Endothelial cell of umbilical vein (primary cell): ENCODE measurements around the gene ELOVL1. TPM values are rescaled to one million over a fixed set of nuclear protein-coding genes. Genes with fewer than 3 reads are reported as not detected.

ENCODE experiments used
- BruUV-seq: library from RNA; stranded (reverse); fragments of 400-500 nt; replicated peaks from 2 replicates; lab custom pipeline; 2021; lab: Mats Ljungman, UMichigan
- CTCF ChIA-PET: fragments of 300-600, 350-600 bp; sonication (Branson Sonifier 250); formaldehyde crosslinking; loops from one replicate; lab custom pipeline; 2021; ENCODE audit warnings: antibody characterized with exemption, inconsistent platforms; lab: Charles Lee
- POLR2A ChIA-PET: fragments of 300-600, 350-600 bp; sonication (Branson Sonifier 250); formaldehyde crosslinking; loops from one replicate; lab custom pipeline; 2021; ENCODE audit warnings: antibody characterized with exemption, inconsistent platforms; lab: Charles Lee
- DNase-seq: peaks from one replicate; pipeline ENCODE4 v3.0.0-alpha.2; 2011; ENCODE audit warnings: low read depth, low spot score
- FAIRE-seq: peaks from 2 replicates; lab custom pipeline; 2011; peaks lifted over from hg19 to GRCh38; lab: Jason Lieb, UNC
- H2AFZ ChIP-seq: 2 replicates; pipeline ENCODE4 v1.6.0; 2012; ENCODE audit warnings: low read depth, low read length, control low read depth, inconsistent platforms
- H3K27ac ChIP-seq: 2 replicates; pipeline ENCODE4 v1.5.1; 2011; ENCODE audit warnings: low read depth, mild to moderate bottlenecking, control low read depth, low read length, moderate library complexity; ENCODE audit not compliant: insufficient read depth
- H3K27me3 ChIP-seq, 2 experiments: 2 replicates each; pipeline versions ENCODE4 v1.6.0 to v1.6.1; 2011; ENCODE audit warnings: low read length in 2 of 2, mixed read lengths in 1 of 2; ENCODE audit not compliant: control insufficient read depth in 2 of 2, insufficient read depth in 2 of 2
- H3K36me3 ChIP-seq, 2 experiments: 2 replicates in 1 of 2; 3 replicates in 1 of 2; pipeline ENCODE4 v1.5.1; 2011; ENCODE audit warnings: low read length in 2 of 2, mild to moderate bottlenecking in 1 of 2, moderate library complexity in 1 of 2; ENCODE audit not compliant: control insufficient read depth in 2 of 2, insufficient read depth in 2 of 2; ENCODE audit errors: extremely low read depth in 1 of 2
- H3K4me1 ChIP-seq: 3 replicates; pipeline ENCODE4 v1.5.1; 2011; ENCODE audit warnings: mild to moderate bottlenecking, low read length; ENCODE audit not compliant: control insufficient read depth, insufficient read depth; ENCODE audit errors: extremely low read depth
- H3K4me2 ChIP-seq: 2 replicates; pipeline ENCODE4 v1.6.1; 2011; ENCODE audit warnings: low read length, control low read depth, mixed read lengths; ENCODE audit not compliant: insufficient read depth
- H3K4me3 ChIP-seq, 3 experiments: fragments of 200-600 bp in 1 of 3; sonication (generic), shearing (Covaris generic) in 1 of 3; replicated peaks in 1 of 3; 2 replicates each; pipeline ENCODE4 v1.5.1; 2011 to 2016; ENCODE audit warnings: control low read depth in 3 of 3, low read length in 3 of 3, mild to moderate bottlenecking in 2 of 3, inconsistent platforms in 1 of 3, low read depth in 1 of 3, moderate library complexity in 1 of 3; ENCODE audit not compliant: insufficient read depth in 1 of 3
- H3K79me2 ChIP-seq: 2 replicates; pipeline ENCODE4 v1.6.0; 2012; ENCODE audit warnings: low read length, inconsistent platforms; ENCODE audit not compliant: control insufficient read depth, insufficient read depth
- H3K9ac ChIP-seq: replicated peaks from 2 replicates; pipeline ENCODE3; 2011; ENCODE audit warnings: low read length, control low read depth; ENCODE audit not compliant: insufficient read depth; ENCODE audit errors: extremely low read depth
- H3K9me1 ChIP-seq: replicated peaks from 3 replicates; pipeline ENCODE4 v1.6.0; 2011; ENCODE audit warnings: mild to moderate bottlenecking, low read length; ENCODE audit not compliant: control insufficient read depth, insufficient read depth; ENCODE audit errors: extremely low read depth
- H3K9me3 ChIP-seq: replicated peaks from 2 replicates; pipeline ENCODE4 v1.5.1; 2012; ENCODE audit warnings: low read length, inconsistent platforms; ENCODE audit not compliant: control insufficient read depth, insufficient read depth
- H4K20me1 ChIP-seq: replicated peaks from 2 replicates; pipeline ENCODE3; 2011; ENCODE audit warnings: mild to moderate bottlenecking, low read length; ENCODE audit not compliant: control insufficient read depth, insufficient read depth; ENCODE audit errors: extremely low read depth
- CTCF ChIP-seq, 2 donors: IDR thresholded peaks; 1 replicate in 1 of 2; 2 replicates in 1 of 2; pipeline ENCODE4 v1.5.1; 2011; ENCODE audit warnings: low read length in 2 of 2, mild to moderate bottlenecking in 2 of 2, moderate library complexity in 2 of 2, control low read depth in 1 of 2, inconsistent platforms in 1 of 2, low read depth in 1 of 2; ENCODE audit not compliant: insufficient read depth in 1 of 2; ENCODE audit errors: extremely low read depth in 1 of 2
- EZH2 ChIP-seq: IDR thresholded peaks from 2 replicates; pipeline ENCODE4 v1.6.1; 2012; ENCODE audit warnings: borderline replicate concordance, low read depth, mild to moderate bottlenecking, moderate library complexity, low read length, inconsistent platforms; ENCODE audit not compliant: severe bottlenecking
- FOS ChIP-seq: IDR thresholded peaks from 2 replicates; pipeline ENCODE4 v1.6.1; 2011; ENCODE audit warnings: mild to moderate bottlenecking, low read length, moderate library complexity, borderline replicate concordance; ENCODE audit not compliant: insufficient read depth
- GATA2 ChIP-seq: IDR thresholded peaks from 2 replicates; pipeline ENCODE4 v1.7.0; 2011; ENCODE audit warnings: low read depth, mild to moderate bottlenecking, moderate library complexity, mixed read lengths, low read length; ENCODE audit not compliant: insufficient read length, insufficient read depth
- JUN ChIP-seq: IDR thresholded peaks from 2 replicates; pipeline ENCODE4 v1.6.1; 2011; ENCODE audit warnings: borderline replicate concordance, low read depth; ENCODE audit not compliant: insufficient read length, insufficient read depth
- POLR2A ChIP-seq: IDR thresholded peaks from 2 replicates; pipeline ENCODE4 v1.6.1; 2012; ENCODE audit warnings: low read depth, mild to moderate bottlenecking, control low read depth, low read length
- POLR2AphosphoS5 ChIP-seq: IDR thresholded peaks from 2 replicates; pipeline ENCODE4 v1.6.1; 2012; ENCODE audit warnings: low read depth, mild to moderate bottlenecking, control low read depth, low read length, moderate library complexity; ENCODE audit not compliant: insufficient read depth
- dilution Hi-C: fragments of 300-500 bp; cut with MboI; formaldehyde crosslinking; loops from one replicate; pipeline ENCODE4 v1.15.0; 2019; ENCODE audit warnings: low sequenced_read_pairs; ENCODE audit not compliant: extremely low pct_ligation_motif_present
- intact Hi-C: fragments of 100-400 bp; cut with micrococcal nuclease; formaldehyde crosslinking; loops from one replicate; pipeline ENCODE4 v1.10.0; 2022
- polyA plus RNA-seq, 4 experiments: library from polyadenylated mRNA; depleted of rRNA in 3 of 4; stranded (reverse) in 3 of 4; unstranded in 1 of 4; fragments of >200 nt; gene quantifications; 2 replicates each; pipeline versions ENCODE4 v1.2.1 to v1.2.3, GENCODE V29; 2011 to 2012; ENCODE audit warnings: missing spikeins in 1 of 4
- total RNA-seq: library from RNA; stranded (reverse); gene quantifications from 2 replicates; pipeline ENCODE4 v1.2.3, GENCODE V29; 2021

Gene ELOVL1
- total and polyA plus RNA-seq, 2 donors (not counting 3 experiments of a cell fraction or from before 2014, with no cell fraction given): 134 to 303 TPM

DNA sequence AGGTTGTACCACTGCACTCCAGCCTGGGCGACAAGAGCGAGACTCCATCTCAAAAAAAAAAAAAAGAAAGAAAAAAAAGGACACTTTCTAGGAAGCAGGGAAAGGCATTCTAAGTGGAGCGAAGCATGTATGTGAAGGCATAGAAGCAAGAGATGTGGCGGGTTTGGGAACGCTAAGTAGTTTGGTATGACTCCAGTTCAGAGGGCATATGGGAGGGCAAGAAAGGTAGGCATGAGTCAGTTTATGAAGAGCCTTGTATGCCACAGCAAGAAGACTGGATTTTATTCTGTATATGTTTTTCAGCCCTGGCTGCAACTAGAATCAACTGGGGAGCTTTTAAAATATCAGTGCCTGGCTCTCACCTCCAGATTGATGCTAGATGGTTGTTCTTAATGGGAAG, 4.4 kb upstream of the ELOVL1 start:
- Histone ChIP-seq H3K36me3 (no peaks in the 10 kb centered on the region), H3K4me2 (no peak overlapping the region), H3K27me3 (no peaks in the 10 kb centered on the region), H3K9me1 (no peaks in the 10 kb centered on the region), H3K9ac (no peak overlapping the region), H4K20me1 (no peaks in the 10 kb centered on the region), H3K27ac (peak overlapping the region; percentile 81), H3K9me3 (no peaks in the 10 kb centered on the region), H3K4me3 (no peak overlapping the region), H3K79me2 (peaks cover 19% of the 10 kb centered on the region), H2AFZ (no peak overlapping the region), H3K4me1 (peaks cover 32% of the 10 kb centered on the region)
- BruUV-seq: no TSS peak
- DNase-seq (peak; percentile 12), FAIRE-seq (peak; percentile 83)
- ChIA-PET POLR2A (no interaction called here), CTCF (interaction anchor here (2.2 kb wide), 1 partner anchor 42 kb away, joined by 6 read pairs; no protein-coding TSS in a partner anchor)
- TF ChIP-seq POLR2A (no peak), JUN (no peak), CTCF (IDR thresholded peaks at IDR 0.05; ENCODE audit: extremely low read depth in 1 of 2, insufficient read depth in 1 of 2, low read depth in 1 of 2, low read length in 2 of 2) (no peak), FOS (no peak), POLR2AphosphoS5 (no peak), GATA2 (no peak), EZH2 (no peak)
- intact Hi-C loops: loop anchor here (2.0 kb wide), 1 partner anchor 71 kb away; the partner anchor contains the start of gene TIE1
- dilution Hi-C loops: no loop called here
